Globus pallidus (tissue), 1 donor: ENCODE measurements around the gene COX8A.
"Not testable (repeated sequence)": the region's sequence is repeated elsewhere in the genome, so short reads cannot be mapped to it uniquely, and the experiment has no call there.

Source experiments
- DNase-seq: peaks from one replicate; pipeline ENCODE4 v3.0.0-alpha.2; 2015; ENCODE audit warnings: low spot score

The COX8A gene, protein sequence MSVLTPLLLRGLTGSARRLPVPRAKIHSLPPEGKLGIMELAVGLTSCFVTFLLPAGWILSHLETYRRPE

GRCh38 chr11:63974259-63975143 is at the start of gene COX8A:
TSS of gene COX8A (plus strand) at chr11:63974620. CDS start at chr11:63974681, 61 bp downstream.
- DNase-seq, result peak; percentile 100

- DNase-seq, result no peak
Measured at GRCh38 chr11:63929616-63930015, 44.8 kb upstream of the COX8A start.

- DNase-seq, result no peak
Measured at GRCh38 chr11:63931045-63931444, 43.4 kb upstream of the COX8A start.

- no peak for DNase-seq
Measured at GRCh38 chr11:63931876-63932275, 42.5 kb upstream of the COX8A start.

- peak; percentile 51 for DNase-seq
Measured at GRCh38 chr11:63933459-63933858, 41.0 kb upstream of the COX8A start.

- no peak for DNase-seq
Measured at GRCh38 chr11:63937713-63938478, 36.5 kb upstream of the COX8A start.

- peak; percentile 86 for DNase-seq
Measured at GRCh38 chr11:63938479-63939396, 35.7 kb upstream of the COX8A start, which contains the start of gene NAA40. TSS of gene NAA40 (plus strand) at chr11:63939002. CDS start at chr11:63939097, 95 bp downstream.

GRCh38 chr11:63939397-63939891 is 35.0 kb upstream of the COX8A start:
- DNase-seq, result no peak

DNA sequence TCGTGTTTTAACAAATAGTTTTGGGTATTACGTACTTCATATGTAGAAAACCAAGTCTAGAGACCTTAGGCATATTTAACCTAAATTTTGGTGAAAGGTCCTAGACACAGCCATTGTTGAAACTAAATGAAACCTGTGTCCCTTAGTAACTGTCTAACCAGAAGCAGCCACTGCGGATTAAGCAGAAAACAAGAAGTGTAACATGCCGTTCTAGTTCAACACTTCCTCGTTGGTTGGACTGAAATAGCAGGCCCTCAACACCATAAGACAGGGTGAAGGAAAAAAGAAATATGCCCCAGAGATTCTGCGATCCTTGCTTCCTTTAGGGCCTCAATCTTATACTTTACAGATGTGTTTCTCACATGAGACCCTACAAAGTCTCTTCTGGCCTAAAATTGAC is 33.6 kb upstream of the COX8A start:
- peak; percentile 30 for DNase-seq

DNA sequence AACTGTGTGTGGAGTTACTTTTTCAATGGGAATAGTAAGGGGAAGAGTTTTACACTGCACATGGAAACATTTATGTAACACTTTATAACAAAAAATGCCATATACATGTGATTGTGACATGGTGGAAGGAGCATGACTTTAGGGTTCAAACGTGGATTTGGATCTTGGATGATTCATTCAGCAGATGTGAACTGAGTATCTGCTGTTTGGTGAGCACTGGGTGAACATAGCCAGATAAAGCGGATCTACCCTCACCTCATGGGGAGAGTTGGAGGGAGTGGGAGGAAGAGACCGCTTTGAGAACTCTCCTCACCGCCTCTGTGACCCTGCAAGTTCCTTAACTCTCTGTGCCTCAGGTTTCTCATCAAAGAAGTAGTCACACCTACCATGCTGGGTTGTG is 32.5 kb upstream of the COX8A start:
- no peak for DNase-seq

DNA sequence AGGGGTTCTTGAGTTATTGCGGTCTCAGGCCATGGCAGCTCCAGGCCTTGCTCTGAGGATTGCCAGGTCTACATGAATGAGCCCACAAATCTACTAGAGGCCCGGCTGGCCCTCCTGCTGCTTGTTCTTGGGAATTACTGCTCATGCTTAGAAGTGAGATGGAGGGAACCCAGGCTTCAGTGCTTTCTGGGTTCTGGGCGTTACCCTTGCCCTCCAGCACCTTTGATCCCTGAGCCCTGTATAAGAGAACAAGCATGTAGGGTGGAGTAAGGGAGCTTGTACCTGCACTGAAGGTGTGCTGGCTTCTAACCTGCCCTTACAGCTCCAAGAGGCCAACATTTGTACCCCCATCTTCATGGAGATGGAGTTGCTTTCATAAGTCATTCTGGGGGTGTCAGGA is 31.6 kb upstream of the COX8A start:
- no peak for DNase-seq

DNA sequence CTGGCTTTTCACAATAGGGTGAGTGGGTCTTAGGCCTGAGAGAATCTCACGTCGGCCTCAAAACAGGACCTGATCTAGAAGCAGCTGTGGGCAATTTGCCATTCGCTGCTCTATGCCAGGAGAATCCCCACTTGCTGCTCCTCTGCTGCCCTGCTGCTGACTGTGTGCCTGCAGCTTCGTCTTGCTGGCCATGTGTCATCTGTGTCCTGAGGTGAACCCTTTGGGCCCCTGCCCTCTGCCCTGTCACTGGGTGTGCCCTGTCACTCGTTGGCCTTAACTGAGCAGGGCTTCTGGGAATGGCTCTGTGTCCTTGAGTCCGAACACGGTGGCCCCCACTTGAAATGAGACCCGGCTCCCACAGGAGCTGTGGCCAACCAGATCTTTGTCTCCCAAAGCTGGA is 29.4 kb upstream of the COX8A start:
- DNase-seq, result peak; percentile 10

- peak; percentile 84 for DNase-seq
Measured at GRCh38 chr11:63945477-63946163, 28.8 kb upstream of the COX8A start.

- no peak for DNase-seq
Measured at GRCh38 chr11:63951779-63952536, 22.5 kb upstream of the COX8A start.

DNA sequence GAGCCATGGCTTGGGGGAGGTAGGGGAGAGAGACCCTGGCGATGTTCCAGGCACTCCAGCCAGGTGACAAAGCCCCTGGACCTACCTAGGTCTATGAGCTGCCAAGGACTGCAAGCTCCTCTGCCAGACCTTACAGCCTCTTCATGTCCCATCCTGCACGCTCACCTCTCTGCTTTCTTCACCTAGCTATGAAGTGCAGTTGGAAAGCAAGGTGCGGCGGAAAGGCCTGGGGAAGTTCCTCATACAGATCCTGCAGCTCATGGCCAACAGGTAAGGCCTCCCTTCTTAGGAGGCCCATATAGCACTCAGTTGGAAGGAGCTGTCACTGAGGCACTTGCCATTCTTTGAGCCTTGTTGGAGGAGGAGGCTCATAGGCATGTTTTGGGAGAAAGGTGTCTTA is 21.9 kb upstream of the COX8A start:
- DNase-seq, result no peak

GRCh38 chr11:63958008-63958407 is 16.4 kb upstream of the COX8A start:
- no peak for DNase-seq

GRCh38 chr11:63961608-63962412 is 12.6 kb upstream of the COX8A start:
- DNase-seq, result no peak

DNA sequence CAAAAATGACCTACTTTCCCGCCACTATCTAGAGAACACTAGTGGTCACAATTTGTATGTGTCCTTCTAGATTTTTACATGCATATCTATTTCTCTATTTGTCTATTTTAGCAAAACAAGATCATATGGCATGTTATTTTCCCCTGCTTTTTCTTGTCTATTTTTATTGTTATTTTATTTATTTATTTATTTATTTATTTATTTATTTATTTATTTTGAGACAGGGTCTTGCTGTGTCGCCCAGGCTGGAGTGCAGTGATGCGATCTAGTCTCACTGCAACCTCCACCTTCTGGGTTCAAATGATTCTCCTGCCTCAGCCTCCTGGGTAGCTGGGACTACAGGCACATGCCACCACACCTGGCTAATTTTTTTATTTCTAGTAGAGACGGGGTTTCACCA is 10.5 kb upstream of the COX8A start:
- not testable (repeated sequence) for DNase-seq

DNA sequence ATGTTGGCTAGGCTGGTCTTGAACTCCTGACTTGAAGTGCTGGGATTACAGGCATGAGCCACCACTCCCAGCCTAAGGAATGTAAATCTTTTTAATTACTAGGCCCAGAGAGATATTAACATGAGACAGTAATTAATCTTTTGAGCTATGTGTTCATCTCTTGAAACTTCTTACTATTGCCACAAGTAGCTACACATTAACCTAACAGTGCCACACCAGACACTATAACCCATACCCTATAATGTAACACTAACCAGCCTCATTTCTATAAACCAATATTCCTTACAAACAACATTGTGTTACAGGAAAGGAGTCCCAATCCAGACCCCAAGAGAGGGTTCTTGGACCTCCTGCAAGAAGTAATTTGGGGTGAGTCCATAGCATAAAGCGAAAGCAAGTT is 8.0 kb upstream of the COX8A start:
- DNase-seq, result no peak
